Measurements from ENCODE around the gene SEC24C.
A peak's percentile ranks its signal among the peaks of the same experiment; 100 is the strongest.
"Not testable (repeated sequence)": the region's sequence is repeated elsewhere in the genome, so short reads cannot be mapped to it uniquely, and the experiment has no call there.

SEC24C gene

GRCh38 chr10:73771722-73772280 lies 27.6 kb downstream of the SEC24C start:
- peak; percentile 60 to 64 for DNase-seq (ENCODE audit: low read depth in 2 of 2)

- peak; percentile 64 to 74 for DNase-seq (ENCODE audit: low read depth in 2 of 2)
Measured at GRCh38 chr10:73772281-73773151, 28.3 kb downstream of the SEC24C start.

DNA sequence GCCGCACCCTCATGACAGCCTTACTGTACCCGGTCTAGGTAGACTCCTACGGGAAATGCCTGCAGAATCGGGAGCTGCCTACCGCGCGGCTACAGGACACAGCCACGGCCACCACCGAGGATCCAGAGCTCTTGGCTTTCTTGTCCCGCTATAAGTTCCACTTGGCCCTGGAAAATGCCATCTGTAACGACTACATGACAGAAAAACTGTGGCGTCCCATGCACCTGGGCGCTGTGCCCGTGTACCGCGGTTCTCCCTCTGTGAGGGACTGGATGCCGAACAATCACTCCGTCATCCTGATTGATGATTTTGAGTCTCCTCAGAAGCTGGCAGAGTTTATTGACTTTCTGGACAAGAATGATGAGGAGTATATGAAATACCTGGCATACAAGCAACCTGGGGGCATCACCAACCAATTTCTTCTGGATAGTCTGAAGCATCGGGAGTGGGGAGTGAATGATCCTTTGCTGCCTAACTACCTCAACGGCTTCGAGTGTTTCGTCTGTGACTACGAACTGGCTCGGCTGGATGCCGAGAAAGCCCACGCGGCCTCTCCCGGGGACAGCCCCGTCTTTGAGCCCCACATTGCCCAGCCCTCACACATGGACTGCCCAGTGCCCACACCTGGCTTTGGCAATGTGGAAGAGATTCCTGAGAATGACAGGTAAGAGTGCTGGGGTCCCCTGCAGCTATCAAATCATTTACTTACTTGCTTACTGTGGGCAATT lies 29.1 kb downstream of the SEC24C start:
- no peak for DNase-seq (ENCODE audit: low read depth in 2 of 2)

DNA sequence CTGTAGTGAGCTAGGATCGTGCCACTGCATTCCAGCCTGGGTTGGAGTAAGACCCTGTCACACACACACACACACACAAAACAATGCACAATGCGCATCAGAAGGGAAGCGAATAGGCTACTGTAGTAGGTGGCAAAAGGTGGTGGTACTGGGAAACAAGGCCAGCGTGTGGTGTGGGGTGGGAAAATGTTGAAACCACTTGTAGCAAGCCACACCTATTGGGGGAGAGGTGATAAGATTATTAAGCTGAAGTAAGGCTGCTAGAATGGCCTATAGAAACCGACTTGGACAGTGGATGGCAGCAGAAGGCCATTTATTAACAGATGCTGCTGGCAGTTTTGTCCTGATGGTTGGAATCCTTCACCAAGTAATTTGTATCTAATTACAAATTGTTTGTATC lies 30.5 kb downstream of the SEC24C start:
- no peak for DNase-seq (ENCODE audit: low read depth in 2 of 2)

GRCh38 chr10:73779018-73779417 lies 34.8 kb downstream of the SEC24C start:
- DNase-seq (ENCODE audit: low read depth in 2 of 2), result no peak

- DNase-seq (ENCODE audit: low read depth in 2 of 2), result no peak
Measured at GRCh38 chr10:73779539-73780197, 35.5 kb downstream of the SEC24C start.

DNA sequence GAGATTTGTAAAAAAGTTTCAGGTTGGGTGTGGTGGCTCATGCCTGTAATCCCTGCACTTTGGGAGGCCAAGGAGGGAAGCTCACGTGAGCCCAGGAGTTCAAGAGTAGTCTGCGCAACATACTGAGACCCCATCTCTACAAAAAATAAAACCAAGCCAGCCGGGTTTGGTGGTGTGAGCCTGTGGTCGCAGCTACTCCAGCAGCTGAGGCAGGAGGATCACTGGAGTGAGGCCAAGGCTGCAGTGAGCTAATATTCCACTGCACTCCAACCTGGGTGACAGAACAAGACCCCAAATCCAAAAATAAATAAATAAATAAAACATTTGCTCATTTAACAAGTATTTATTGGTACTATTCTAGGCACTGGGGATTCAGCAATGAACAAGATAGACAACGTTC lies 36.1 kb downstream of the SEC24C start:
- no peak for DNase-seq (ENCODE audit: low read depth in 2 of 2)

- DNase-seq (ENCODE audit: low read depth in 2 of 2), result no peak
Measured at GRCh38 chr10:73780966-73781365, 36.8 kb downstream of the SEC24C start.

DNA sequence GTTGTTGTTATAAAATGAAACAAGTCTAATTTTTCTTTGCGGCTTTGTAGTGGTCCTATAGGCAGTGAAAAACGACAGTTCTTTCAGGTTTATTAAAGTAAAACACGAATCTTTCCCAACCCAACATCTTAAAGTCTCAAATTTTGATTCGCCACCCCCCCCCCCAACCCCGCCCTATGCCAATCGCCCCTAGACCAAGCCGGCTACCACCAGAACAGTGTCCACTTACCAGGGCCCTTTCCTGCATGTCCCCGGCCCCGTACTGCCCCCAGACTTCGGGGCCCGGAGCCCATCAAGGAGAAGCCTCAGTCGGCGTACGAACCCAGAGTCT lies 37.3 kb downstream of the SEC24C start:
- no peak for DNase-seq (ENCODE audit: low read depth in 2 of 2)

DNA sequence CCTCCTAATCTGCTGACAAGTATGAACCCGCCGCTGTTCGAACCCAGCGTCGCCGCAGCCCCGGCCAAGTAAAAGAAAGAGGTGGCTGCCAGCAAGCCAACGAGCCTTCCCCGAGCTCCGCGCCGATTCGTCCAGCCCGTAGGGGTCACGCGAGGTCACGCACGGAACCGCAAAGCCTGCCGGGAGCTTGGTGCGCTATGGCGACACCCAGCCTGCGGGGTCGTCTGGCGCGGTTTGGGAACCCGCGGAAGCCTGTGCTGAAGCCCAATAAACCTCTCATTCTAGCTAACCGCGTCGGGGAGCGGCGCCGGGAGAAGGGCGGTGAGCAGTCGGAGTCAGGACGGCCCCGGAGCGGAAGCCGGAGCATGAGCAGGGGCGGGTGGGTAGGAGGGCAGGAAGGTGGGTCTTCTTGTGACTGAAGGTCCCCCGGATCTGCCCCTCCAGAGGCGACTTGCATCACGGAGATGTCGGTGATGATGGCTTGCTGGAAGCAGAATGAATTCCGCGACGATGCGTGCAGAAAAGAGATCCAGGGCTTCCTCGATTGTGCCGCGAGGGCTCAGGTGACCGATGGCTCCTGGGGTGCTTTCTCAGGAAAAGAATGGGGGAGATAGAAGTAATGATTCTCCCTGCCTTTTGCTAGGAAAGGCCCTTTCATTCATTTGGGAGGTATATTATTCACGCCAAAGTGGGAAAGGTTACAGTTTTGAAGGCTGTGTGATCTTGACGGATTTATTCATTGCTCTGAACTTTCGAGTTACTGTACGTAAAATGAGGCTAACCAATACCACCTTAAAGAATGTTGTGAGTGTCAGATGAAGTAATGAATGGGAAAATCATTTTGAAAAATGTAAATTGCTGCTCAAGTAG lies 37.9 kb downstream of the SEC24C start, which contains the start of gene CHCHD1:
CHCHD1 (plus strand) TSS at position 170 of the 870 bp plus-strand sequence; CDS start at position 198, 28 bp downstream.
- peak; percentile 77 to 80 for DNase-seq (ENCODE audit: low read depth in 2 of 2)

GRCh38 chr10:73782749-73783085 lies 38.5 kb downstream of the SEC24C start:
- DNase-seq (ENCODE audit: low read depth in 2 of 2), result no peak

- DNase-seq (ENCODE audit: low read depth in 2 of 2), result peak; percentile 66 to 72
Measured at GRCh38 chr10:73785211-73785720, 41.1 kb downstream of the SEC24C start, which contains the start of gene ZSWIM8. Gene ZSWIM8, plus strand, starts transcription at chr10:73785606. Its CDS starts 273 bp downstream, at chr10:73785879.

DNA sequence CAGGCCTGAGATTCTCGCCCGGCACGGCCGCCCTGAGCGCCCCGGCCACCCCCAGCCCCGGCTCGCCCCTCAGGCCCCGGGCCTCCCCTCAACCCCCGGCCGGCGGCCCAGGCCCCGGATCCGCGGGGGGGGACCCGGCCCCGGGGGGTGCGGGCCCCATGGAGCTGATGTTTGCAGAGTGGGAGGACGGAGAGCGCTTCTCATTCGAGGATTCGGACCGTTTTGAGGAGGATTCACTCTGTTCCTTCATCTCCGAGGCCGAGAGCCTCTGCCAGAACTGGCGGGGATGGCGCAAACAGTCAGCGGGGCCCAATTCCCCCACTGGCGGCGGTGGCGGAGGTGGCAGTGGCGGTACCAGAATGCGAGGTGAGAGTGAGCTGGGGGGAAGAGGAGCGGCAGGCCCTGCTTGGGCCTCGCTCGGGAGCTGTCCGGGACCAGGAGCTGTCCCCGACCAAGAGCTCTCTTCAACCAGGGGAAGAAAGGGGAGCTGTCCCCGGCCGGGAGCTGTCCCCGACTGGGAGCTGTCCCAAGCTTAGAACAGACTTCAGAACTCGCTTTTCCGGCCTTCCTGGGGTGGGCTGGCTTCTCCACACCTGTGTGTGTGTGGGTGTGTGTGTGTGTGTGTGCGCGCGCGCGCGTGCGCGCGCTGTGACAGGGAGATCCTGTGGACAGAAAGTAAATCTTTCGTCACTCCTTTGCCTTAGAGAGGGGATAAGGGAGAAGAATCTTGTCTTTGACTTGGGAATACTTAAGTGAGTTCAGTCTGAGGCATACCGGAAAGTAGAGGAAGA lies 41.7 kb downstream of the SEC24C start:
- peak in 1 of 2 donors; percentile 19 for DNase-seq (ENCODE audit: low read depth in 2 of 2)

GRCh38 chr10:73786512-73786885 lies 42.3 kb downstream of the SEC24C start:
- DNase-seq (ENCODE audit: low read depth in 2 of 2), result no peak

DNA sequence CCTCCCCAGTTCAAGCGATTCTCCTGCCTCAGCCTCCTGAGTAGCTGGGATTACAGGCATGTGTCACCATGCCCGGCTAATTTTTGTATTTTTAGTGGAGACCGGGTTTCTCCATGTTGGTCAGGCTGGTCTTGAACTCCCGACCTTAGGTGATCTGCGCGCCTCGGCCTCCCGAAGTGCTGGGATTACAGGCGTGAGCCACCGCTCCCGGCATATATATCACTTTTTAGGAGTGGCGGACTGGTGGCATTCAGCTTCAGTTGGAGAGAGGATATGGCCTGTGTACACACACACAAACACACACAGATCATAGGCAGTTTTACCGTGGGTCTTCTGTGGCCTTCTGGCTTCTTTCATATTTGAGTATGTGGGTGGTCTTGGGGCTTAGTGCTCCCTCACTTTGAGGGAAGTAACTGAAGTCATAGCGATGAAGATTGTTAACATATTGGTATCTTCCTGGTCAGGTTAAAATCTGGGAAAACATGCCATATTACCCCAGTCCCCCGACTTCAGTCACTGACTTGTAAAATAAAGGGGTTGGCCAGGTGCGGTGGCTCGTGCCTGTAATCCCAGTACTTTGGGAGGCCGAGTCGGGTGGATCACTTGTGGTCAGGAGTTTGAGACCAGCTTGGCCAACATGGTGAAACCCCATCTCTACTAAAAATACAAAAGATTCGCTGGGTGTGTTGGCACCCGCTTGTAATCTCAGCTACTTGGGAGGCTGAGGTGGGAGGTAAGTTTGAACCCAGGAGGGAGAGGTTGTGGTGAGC lies 43.0 kb downstream of the SEC24C start:
- DNase-seq (ENCODE audit: low read depth in 2 of 2), result not testable (repeated sequence)

DNA sequence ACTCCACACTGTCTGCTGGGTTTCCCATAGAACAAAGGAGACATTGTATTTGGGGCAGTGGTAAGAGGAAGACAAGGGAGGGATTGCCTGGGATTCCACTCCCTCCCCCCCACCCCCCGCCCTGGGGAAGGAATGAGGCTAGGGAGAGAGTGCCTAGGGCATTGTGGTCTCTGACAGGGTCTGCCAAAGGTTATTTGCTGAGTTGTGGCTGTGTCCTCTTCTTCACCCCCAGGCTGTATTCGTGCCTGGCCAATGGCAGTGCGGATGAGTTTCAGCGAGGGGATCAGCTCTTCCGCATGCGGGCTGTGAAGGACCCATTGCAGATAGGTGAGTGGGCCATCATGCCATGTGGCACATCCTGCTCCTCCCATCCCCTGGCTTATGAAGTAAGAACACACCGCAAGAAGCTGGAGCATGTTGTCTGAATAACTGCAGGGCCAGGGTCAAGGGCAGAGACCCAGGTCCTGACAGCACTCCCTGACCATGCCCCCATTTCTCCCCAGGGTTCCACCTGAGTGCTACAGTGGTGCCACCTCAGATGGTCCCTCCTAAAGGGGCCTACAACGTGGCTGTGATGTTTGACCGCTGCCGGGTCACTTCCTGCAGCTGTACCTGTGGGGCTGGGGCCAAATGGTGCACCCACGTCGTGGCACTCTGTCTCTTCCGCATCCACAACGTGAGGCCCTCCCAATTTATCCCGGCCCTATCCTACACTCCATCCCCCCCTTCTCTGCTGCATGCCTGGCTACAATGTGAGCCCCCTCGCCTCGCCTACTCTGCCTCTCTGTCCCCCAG lies 44.9 kb downstream of the SEC24C start:
- no peak for DNase-seq (ENCODE audit: low read depth in 2 of 2)

DNA sequence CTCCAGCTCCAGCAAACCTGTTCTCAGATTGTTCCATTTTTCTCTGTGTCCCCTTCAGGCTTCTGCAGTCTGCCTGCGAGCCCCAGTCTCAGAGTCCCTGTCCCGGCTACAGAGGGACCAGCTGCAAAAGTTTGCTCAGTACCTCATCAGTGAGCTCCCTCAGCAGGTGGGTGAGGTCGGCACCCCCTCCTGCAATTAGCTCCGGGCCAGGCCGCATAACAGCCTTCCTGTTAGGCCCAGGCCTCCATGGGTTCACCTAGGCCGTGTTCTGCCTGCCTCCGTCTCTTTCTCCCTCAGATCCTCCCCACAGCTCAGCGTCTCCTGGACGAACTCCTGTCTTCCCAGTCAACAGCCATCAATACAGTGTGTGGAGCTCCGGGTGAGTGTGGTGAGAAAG lies 45.5 kb downstream of the SEC24C start:
- DNase-seq (ENCODE audit: low read depth in 2 of 2), result no peak

GRCh38 chr10:73790886-73791625 lies 46.9 kb downstream of the SEC24C start:
- no peak for DNase-seq (ENCODE audit: low read depth in 2 of 2)

Data from activated CD8-positive, alpha-beta memory T cell treated with anti-CD3 and anti-CD28 coated beads for 4 hours (primary cell).